HG02763 (cell line): ENCODE results near the gene DCAF4L1.

Experiments
- ATAC-seq: cut with Tn5 transposase; IDR thresholded peaks from one replicate; pipeline ENCODE4 v1.9.1; 2021; ENCODE audit warnings: mild to moderate bottlenecking, moderate library complexity; ENCODE audit not compliant: unreplicated experiment

Gene DCAF4L1

GRCh38 chr4:41981456-41981855 is at the start of gene DCAF4L1:
Gene DCAF4L1, plus strand, starts transcription at chr4:41981756. Its CDS starts 37 bp downstream, at chr4:41981793.
- ATAC-seq: no peak

GRCh38 chr4:41932988-41933387 is 48.6 kb upstream of the DCAF4L1 start:
- ATAC-seq: no peak

- no peak for ATAC-seq
These were observed 47.5 kb upstream of the DCAF4L1 start for GRCh38 chr4:41933997-41934503.

- ATAC-seq: no peak
These were observed 47.0 kb upstream of the DCAF4L1 start for GRCh38 chr4:41934514-41934900.

GRCh38 chr4:41934901-41935651 is 46.5 kb upstream of the DCAF4L1 start, which contains the start of gene TMEM33:
Gene TMEM33, plus strand, starts transcription at chr4:41935429. Its CDS starts 56 bp downstream, at chr4:41935485.
- ATAC-seq: peak; percentile 85

GRCh38 chr4:41935652-41936021 is 45.9 kb upstream of the DCAF4L1 start:
- peak; percentile 18 for ATAC-seq

GRCh38 chr4:41939016-41939626 is 42.4 kb upstream of the DCAF4L1 start:
- ATAC-seq: no peak

- ATAC-seq: no peak
These were observed 40.7 kb upstream of the DCAF4L1 start for GRCh38 chr4:41940834-41941233.

- ATAC-seq: no peak
These were observed 38.0 kb upstream of the DCAF4L1 start for GRCh38 chr4:41943506-41943905.

- no peak for ATAC-seq
These were observed 37.5 kb upstream of the DCAF4L1 start for GRCh38 chr4:41944089-41944488.

GRCh38 chr4:41949531-41949930 is 32.0 kb upstream of the DCAF4L1 start:
- no peak for ATAC-seq

- no peak for ATAC-seq
These were observed 23.9 kb upstream of the DCAF4L1 start for GRCh38 chr4:41957634-41958033.

- no peak for ATAC-seq
These were observed 18.5 kb upstream of the DCAF4L1 start for GRCh38 chr4:41963105-41963504.

GRCh38 chr4:41964401-41964800 is 17.2 kb upstream of the DCAF4L1 start:
- no peak for ATAC-seq

- ATAC-seq: no peak
These were observed 14.2 kb upstream of the DCAF4L1 start for GRCh38 chr4:41967392-41967791.

GRCh38 chr4:41969671-41970070 is 11.9 kb upstream of the DCAF4L1 start:
- no peak for ATAC-seq

- no peak for ATAC-seq
These were observed 6.2 kb upstream of the DCAF4L1 start for GRCh38 chr4:41975341-41975740.

GRCh38 chr4:41976775-41977516 is 4.6 kb upstream of the DCAF4L1 start:
- ATAC-seq: no peak

- ATAC-seq: no peak
These were observed 3.8 kb upstream of the DCAF4L1 start for GRCh38 chr4:41977709-41978108.

- no peak for ATAC-seq
These were observed 1.2 kb downstream of the DCAF4L1 start for GRCh38 chr4:41982716-41983115.

- ATAC-seq: no peak
These were observed 3.6 kb downstream of the DCAF4L1 start for GRCh38 chr4:41985151-41985550.

GRCh38 chr4:41989994-41990364 is 8.4 kb downstream of the DCAF4L1 start:
- peak; percentile 14 for ATAC-seq
